GM21381 (cell line): ENCODE results near the gene TMPRSS7.

Source experiments
- ATAC-seq: cut with Tn5 transposase; IDR thresholded peaks from one replicate; pipeline ENCODE4 v1.9.1; 2021; ENCODE audit warnings: mild to moderate bottlenecking, moderate library complexity; ENCODE audit not compliant: unreplicated experiment

The TMPRSS7 gene

GRCh38 chr3:112092496-112093179, 58.1 kb downstream of the TMPRSS7 start:
- no peak for ATAC-seq

- ATAC-seq: no peak
These were observed 58.6 kb downstream of the TMPRSS7 start for GRCh38 chr3:112093180-112093522.

- ATAC-seq: no peak
These were observed 61.2 kb downstream of the TMPRSS7 start for GRCh38 chr3:112095731-112096130.

GRCh38 chr3:112096176-112096575, 61.6 kb downstream of the TMPRSS7 start:
- ATAC-seq: no peak

GRCh38 chr3:112097378-112097777, 62.8 kb downstream of the TMPRSS7 start:
- ATAC-seq: peak; percentile 61

GRCh38 chr3:112101916-112102315, 67.4 kb downstream of the TMPRSS7 start:
- no peak for ATAC-seq

- ATAC-seq: no peak
These were observed 70.2 kb downstream of the TMPRSS7 start for GRCh38 chr3:112104774-112105173.

GRCh38 chr3:112109322-112109721, 74.8 kb downstream of the TMPRSS7 start:
- no peak for ATAC-seq

- ATAC-seq: no peak
These were observed 77.4 kb downstream of the TMPRSS7 start for GRCh38 chr3:112111785-112112402.

GRCh38 chr3:112114576-112115160, 80.1 kb downstream of the TMPRSS7 start:
- ATAC-seq: peak; percentile 25

GRCh38 chr3:112115161-112115739, 80.7 kb downstream of the TMPRSS7 start:
- peak; percentile 33 for ATAC-seq

GRCh38 chr3:112115806-112116383, 81.4 kb downstream of the TMPRSS7 start:
- no peak for ATAC-seq

GRCh38 chr3:112116748-112117186, 82.2 kb downstream of the TMPRSS7 start:
- ATAC-seq: no peak

- ATAC-seq: no peak
These were observed 82.9 kb downstream of the TMPRSS7 start for GRCh38 chr3:112117415-112117814.

GRCh38 chr3:112117841-112118571, 83.5 kb downstream of the TMPRSS7 start:
- no peak for ATAC-seq

- ATAC-seq: no peak
These were observed 85.7 kb downstream of the TMPRSS7 start for GRCh38 chr3:112119962-112120836.

GRCh38 chr3:112121577-112122547, 87.3 kb downstream of the TMPRSS7 start:
- ATAC-seq: no peak

- no peak for ATAC-seq
These were observed 88.3 kb downstream of the TMPRSS7 start for GRCh38 chr3:112122870-112123269.

GRCh38 chr3:112123548-112123947, 89.0 kb downstream of the TMPRSS7 start:
- no peak for ATAC-seq
